Measurements from ENCODE around the gene MMAA.
"Not testable (repeated sequence)": the region's sequence is repeated elsewhere in the genome, so short reads cannot be mapped to it uniquely, and the experiment has no call there.

Gene MMAA

GRCh38 chr4:145583191-145584055, 35.8 kb upstream of the MMAA start:
- TF ChIP-seq GLIS3 (CRISPR knock-in tag; IDR thresholded peaks at IDR 0.05) = no peak
- no peak for TF ChIP-seq ZFP30 (CRISPR knock-in tag; IDR thresholded peaks at IDR 0.05)
- no peak for ATAC-seq

- no peak for ATAC-seq
- no peak for TF ChIP-seq ESRRG (CRISPR knock-in tag; IDR thresholded peaks at IDR 0.05)
- no peak for TF ChIP-seq CSDC2 (CRISPR knock-in tag; IDR thresholded peaks at IDR 0.05)
- no peak for TF ChIP-seq SNAI2 (CRISPR knock-in tag; IDR thresholded peaks at IDR 0.05)
- TF ChIP-seq ZNF70 (CRISPR knock-in tag; IDR thresholded peaks at IDR 0.05) = no peak
- no peak for TF ChIP-seq ZFP3 (CRISPR knock-in tag; IDR thresholded peaks at IDR 0.05)
- no peak for TF ChIP-seq RARB (CRISPR knock-in tag; IDR thresholded peaks at IDR 0.05)
- no peak for TF ChIP-seq OSR1 (CRISPR knock-in tag; IDR thresholded peaks at IDR 0.05)
- TF ChIP-seq ARNTL (CRISPR knock-in tag; IDR thresholded peaks at IDR 0.05; ENCODE audit: borderline replicate concordance, low read depth) = no peak
Observed at GRCh38 chr4:145587088-145587754, 32.0 kb upstream of the MMAA start.

GRCh38 chr4:145589381-145589780, 29.8 kb upstream of the MMAA start:
- ATAC-seq = not testable (repeated sequence)

- TF ChIP-seq ZNF8 (CRISPR knock-in tag; IDR thresholded peaks at IDR 0.05) = no peak
- no peak for TF ChIP-seq TSHZ2 (CRISPR knock-in tag; IDR thresholded peaks at IDR 0.05)
- no peak for TF ChIP-seq CREB5 (CRISPR knock-in tag; IDR thresholded peaks at IDR 0.05; ENCODE audit: low read depth)
- no peak for TF ChIP-seq ZFP30 (CRISPR knock-in tag; IDR thresholded peaks at IDR 0.05)
- no peak for TF ChIP-seq ZNF565 (CRISPR knock-in tag; conservative IDR thresholded peaks at IDR 0.05; ENCODE audit: low read depth)
- no peak for TF ChIP-seq PPARA (CRISPR knock-in tag; IDR thresholded peaks at IDR 0.05; ENCODE audit: borderline replicate concordance)
- TF ChIP-seq RARB (CRISPR knock-in tag; IDR thresholded peaks at IDR 0.05) = no peak
- no peak for TF ChIP-seq ARNTL (CRISPR knock-in tag; IDR thresholded peaks at IDR 0.05; ENCODE audit: borderline replicate concordance, low read depth)
- no peak for TF ChIP-seq CSDC2 (CRISPR knock-in tag; IDR thresholded peaks at IDR 0.05)
- TF ChIP-seq ISL1 (CRISPR knock-in tag; IDR thresholded peaks at IDR 0.05) = no peak
- no peak for TF ChIP-seq ESRRG (CRISPR knock-in tag; IDR thresholded peaks at IDR 0.05)
- no peak for TF ChIP-seq ZC3H10 (CRISPR knock-in tag; IDR thresholded peaks at IDR 0.05)
- no peak for TF ChIP-seq PATZ1 (CRISPR knock-in tag; IDR thresholded peaks at IDR 0.05; ENCODE audit: borderline replicate concordance)
- no peak for TF ChIP-seq POU6F1 (CRISPR knock-in tag; IDR thresholded peaks at IDR 0.05; ENCODE audit: borderline replicate concordance, low read depth)
- TF ChIP-seq TOX (CRISPR knock-in tag; IDR thresholded peaks at IDR 0.05; ENCODE audit: borderline replicate concordance) = no peak
- no peak for TF ChIP-seq TCF4 (CRISPR knock-in tag; IDR thresholded peaks at IDR 0.05; ENCODE audit: borderline replicate concordance)
- TF ChIP-seq CSRNP3 (CRISPR knock-in tag; IDR thresholded peaks at IDR 0.05) = no peak
- no peak for TF ChIP-seq ZNF70 (CRISPR knock-in tag; IDR thresholded peaks at IDR 0.05)
- no peak for ATAC-seq
Observed at GRCh38 chr4:145589916-145590702, 29.1 kb upstream of the MMAA start.

Measured in SK-N-SH treated with all-trans-retinoic acid at 6 μM for 48 hours (cell line).